Cardiac muscle cell (in vitro differentiated cells and primary cell): ENCODE data around the gene ZNF408. TPM values are rescaled to one million over a fixed set of nuclear protein-coding genes. Genes with fewer than 3 reads are reported as not detected.

Experiments
- DNase-seq, 2 donors: peaks; one replicate each; pipeline versions ENCODE4 v3.0.0 to v3.0.0-alpha.2; 2010 to 2017; ENCODE audit warnings: low read depth in 1 of 2, low spot score in 1 of 2
- H3K27ac ChIP-seq: fragments of 200-600 bp; sonication (generic); 2 replicates; pipeline ENCODE4 v1.5.1; 2016
- H3K27me3 ChIP-seq: fragments of 200-600 bp; sonication (generic); 2 replicates; pipeline ENCODE4 v1.6.0; 2016; ENCODE audit warnings: control low read depth
- H3K36me3 ChIP-seq: fragments of 200-600 bp; sonication (generic); 2 replicates; pipeline ENCODE4 v1.5.1; 2016; ENCODE audit warnings: control low read depth
- H3K4me1 ChIP-seq: fragments of 200-600 bp; sonication (generic); 2 replicates; pipeline ENCODE4 v1.8.1; 2017; ENCODE audit warnings: low read depth, mild to moderate bottlenecking, mixed run types
- H3K4me3 ChIP-seq: fragments of 200-600 bp; sonication (generic); 2 replicates; pipeline ENCODE4 v1.5.1; 2016; ENCODE audit warnings: mild to moderate bottlenecking
- H3K9me3 ChIP-seq: fragments of 200-600 bp; sonication (generic); 2 replicates; pipeline ENCODE4 v1.5.1; 2017; ENCODE audit warnings: low read depth, mild to moderate bottlenecking, control low read depth
- CTCF ChIP-seq: IDR thresholded peaks from 2 replicates; pipeline ENCODE4 v1.5.1; 2012; ENCODE audit warnings: low read depth, mild to moderate bottlenecking, low read length
- polyA plus RNA-seq: library from polyadenylated mRNA; unstranded; fragments of >200 nt; fragmentation: Nextera tagmentation; extraction: Ambion mirVana; gene quantifications from 2 replicates; pipeline ENCODE4 v1.2.1, GENCODE V29; 2016
- total RNA-seq: library from RNA; depleted of rRNA; stranded (reverse); fragments of >200 nt; gene quantifications from 2 replicates; pipeline ENCODE4 v1.2.3, GENCODE V29; 2016

The ZNF408 gene
- total and polyA plus RNA-seq, 2 experiments from 2014 or later = 23.1 to 23.7 TPM

GRCh38 chr11:46661836-46662235 is 39.0 kb upstream of the ZNF408 start:
- Histone ChIP-seq H3K27me3 (no peaks in the 10 kb centered on the region), H3K36me3 (peaks cover 38% of the 10 kb centered on the region), H3K4me3 (no peak overlapping the region), H3K27ac (no peak overlapping the region), H3K9me3 (no peaks in the 10 kb centered on the region), H3K4me1 (peaks cover 4% of the 10 kb centered on the region)
- no peak for DNase-seq
- no peak for TF ChIP-seq CTCF

- Histone ChIP-seq H3K27me3 (no peaks in the 10 kb centered on the region), H3K4me3 (no peak overlapping the region), H3K9me3 (no peaks in the 10 kb centered on the region), H3K4me1 (peaks cover 4% of the 10 kb centered on the region), H3K36me3 (peaks cover 33% of the 10 kb centered on the region), H3K27ac (peak overlapping the region; percentile 6)
- no peak for TF ChIP-seq CTCF
- DNase-seq = no peak
Observed at GRCh38 chr11:46662366-46662765, 38.5 kb upstream of the ZNF408 start.

- Histone ChIP-seq H3K27me3 (no peaks in the 10 kb centered on the region), H3K9me3 (no peaks in the 10 kb centered on the region), H3K4me1 (peaks cover 4% of the 10 kb centered on the region), H3K4me3 (no peak overlapping the region), H3K27ac (no peak overlapping the region), H3K36me3 (peaks cover 35% of the 10 kb centered on the region)
- DNase-seq = no peak
- TF ChIP-seq CTCF = no peak
Observed at GRCh38 chr11:46663277-46663940, 37.4 kb upstream of the ZNF408 start.

- H3K4me1 ChIP-seq = peaks cover 8% of the 10 kb centered on the region
- peaks cover 35% of the 10 kb centered on the region for H3K36me3 ChIP-seq
- H3K27ac ChIP-seq = peak overlapping the region; percentile 85
- H3K9me3 ChIP-seq = no peaks in the 10 kb centered on the region
- DNase-seq = no peak
- TF ChIP-seq CTCF = no peak
- H3K4me3 ChIP-seq = no peak overlapping the region
- H3K27me3 ChIP-seq = no peaks in the 10 kb centered on the region
Observed at GRCh38 chr11:46664612-46665011, 36.2 kb upstream of the ZNF408 start.

- no peak for TF ChIP-seq CTCF
- DNase-seq = no peak
- no peak overlapping the region for H3K27ac ChIP-seq
- H3K9me3 ChIP-seq = no peaks in the 10 kb centered on the region
- H3K4me1 ChIP-seq = peaks cover 9% of the 10 kb centered on the region
- H3K36me3 ChIP-seq = peaks cover 35% of the 10 kb centered on the region
- H3K4me3 ChIP-seq = no peak overlapping the region
- no peaks in the 10 kb centered on the region for H3K27me3 ChIP-seq
Observed at GRCh38 chr11:46665356-46665755, 35.5 kb upstream of the ZNF408 start.
